ENCODE measurements around the gene NCEH1. TPM values are rescaled to one million over a fixed set of nuclear protein-coding genes. Genes with fewer than 3 reads are reported as not detected.

NCEH1 gene
- total and polyA plus RNA-seq, 5 donors: 13.0 to 39.4 (median 27.0) TPM

DNA sequence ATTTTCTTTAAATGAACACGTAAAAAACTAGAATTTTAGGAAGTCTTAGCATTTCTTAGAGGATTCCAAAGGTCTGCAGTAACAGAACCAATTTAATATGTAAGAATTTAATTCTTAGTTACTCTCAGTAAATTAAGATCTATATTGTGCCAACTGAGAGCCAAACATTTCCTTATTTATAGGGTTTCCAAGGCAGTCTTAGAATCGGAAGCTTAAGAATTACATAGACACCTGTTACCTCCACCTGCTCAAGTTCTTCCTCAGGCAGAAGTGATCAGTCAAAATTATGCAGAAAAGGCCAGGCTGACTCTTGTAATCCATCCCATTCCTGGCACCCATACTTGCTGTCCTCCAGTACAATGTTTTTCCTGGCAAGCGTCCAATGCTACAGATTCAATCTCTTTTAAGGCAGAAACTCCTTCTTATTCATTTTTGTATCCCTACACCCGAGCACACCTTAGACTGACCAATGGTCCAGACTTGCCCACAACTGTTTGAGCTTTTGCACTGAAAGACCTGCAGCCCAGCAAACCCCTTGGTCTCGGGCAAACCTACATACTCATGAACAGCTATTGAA, 64.3 kb downstream of the NCEH1 start:
- DNase-seq: no peak
- WGBS: 75% methylated on average over 5 of the region's 5 CpGs
- no peaks in the 10 kb centered on the region for H3K27me3 ChIP-seq (ENCODE audit: control insufficient read depth, insufficient read depth)
- no peak overlapping the region for H3K27ac ChIP-seq (ENCODE audit: low read length)
- ATAC-seq: peak in 1 of 2 donors; percentile 42
- intact Hi-C loops (cut with DNase I): no loop called here
- H3K4me1 ChIP-seq (ENCODE audit: control insufficient read depth, insufficient read depth, low read length): peaks cover 4% of the 10 kb centered on the region
- H3K4me3 ChIP-seq (ENCODE audit: low read length): no peak overlapping the region
- no peaks in the 10 kb centered on the region for H3K9me3 ChIP-seq (ENCODE audit: control insufficient read depth, low read length)

GRCh38 chr3:172644258-172644657, 66.6 kb downstream of the NCEH1 start:
- intact Hi-C loops (cut with DNase I): no loop called here
- 97% methylated on average over 3 of the region's 3 CpGs for WGBS
- ATAC-seq: no peak
- H3K4me3 ChIP-seq (ENCODE audit: low read length): no peak overlapping the region
- no peak overlapping the region for H3K27ac ChIP-seq (ENCODE audit: low read length)
- H3K27me3 ChIP-seq (ENCODE audit: control insufficient read depth, insufficient read depth): no peaks in the 10 kb centered on the region
- no peaks in the 10 kb centered on the region for H3K9me3 ChIP-seq (ENCODE audit: control insufficient read depth, low read length)
- DNase-seq: no peak
- peaks cover 2% of the 10 kb centered on the region for H3K4me1 ChIP-seq (ENCODE audit: control insufficient read depth, insufficient read depth, low read length)

DNA sequence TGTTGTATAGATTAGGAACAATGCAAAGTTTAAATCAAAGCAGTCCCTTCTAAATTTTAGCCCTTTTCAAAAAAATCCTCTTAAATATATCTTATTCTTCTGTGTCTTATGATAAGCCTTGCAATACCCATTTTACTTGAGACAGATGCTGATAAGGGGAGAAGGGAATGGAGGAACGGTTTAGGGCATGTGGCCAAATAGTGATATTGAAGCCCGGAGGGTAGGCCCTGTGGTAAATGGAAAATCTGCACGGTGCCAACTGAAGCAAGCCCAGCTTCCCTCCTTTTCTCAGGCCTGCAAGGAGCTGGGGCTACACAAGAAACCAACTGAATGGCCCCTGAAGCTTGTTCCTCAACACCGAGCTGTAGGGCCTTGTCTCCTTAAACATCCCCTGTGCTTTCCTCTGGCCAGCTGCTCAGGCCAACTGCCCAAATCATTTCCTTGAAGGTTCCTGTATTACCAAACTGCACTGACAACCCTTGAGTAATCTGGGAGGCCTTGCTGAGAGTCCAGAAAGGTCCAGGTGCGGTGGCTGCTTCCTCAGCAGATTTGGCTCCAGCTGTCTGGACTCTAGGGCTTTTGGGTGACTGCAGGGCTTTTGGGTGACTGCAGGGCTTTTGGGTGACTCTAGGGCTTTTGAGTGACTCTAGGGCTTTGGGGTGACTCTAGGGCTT, 67.2 kb downstream of the NCEH1 start:
- no peak for DNase-seq
- no peaks in the 10 kb centered on the region for H3K9me3 ChIP-seq (ENCODE audit: control insufficient read depth, low read length)
- no peak overlapping the region for H3K4me3 ChIP-seq (ENCODE audit: low read length)
- WGBS: 74% methylated on average over 5 of the region's 5 CpGs
- no peak overlapping the region for H3K27ac ChIP-seq (ENCODE audit: low read length)
- peaks cover 2% of the 10 kb centered on the region for H3K4me1 ChIP-seq (ENCODE audit: control insufficient read depth, insufficient read depth, low read length)
- no peaks in the 10 kb centered on the region for H3K27me3 ChIP-seq (ENCODE audit: control insufficient read depth, insufficient read depth)
- intact Hi-C loops (cut with DNase I): no loop called here
- ATAC-seq: no peak

DNA sequence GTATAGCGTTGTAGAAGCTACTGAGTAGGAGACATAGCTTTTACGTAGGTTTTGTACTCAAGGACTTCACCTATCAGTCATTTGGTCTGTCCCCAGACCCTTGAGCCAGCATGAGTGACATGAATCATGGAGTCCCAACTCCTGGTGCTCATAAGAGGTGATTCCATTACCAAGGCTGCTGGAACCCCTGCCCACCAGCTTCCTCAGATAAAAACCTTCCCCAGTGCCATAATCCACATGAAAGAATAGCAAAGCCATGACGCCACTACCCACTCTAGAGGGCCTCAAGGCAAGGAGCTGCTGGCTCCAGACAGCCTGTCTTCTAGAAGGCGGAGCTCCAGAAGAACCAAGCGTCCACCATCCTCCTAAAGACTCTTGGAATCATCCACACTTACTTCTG, 69.6 kb downstream of the NCEH1 start:
- H3K27me3 ChIP-seq (ENCODE audit: control insufficient read depth, insufficient read depth): no peaks in the 10 kb centered on the region
- no peak overlapping the region for H3K4me3 ChIP-seq (ENCODE audit: low read length)
- 93% methylated on average over 5 of the region's 5 CpGs for WGBS
- H3K9me3 ChIP-seq (ENCODE audit: control insufficient read depth, low read length): no peaks in the 10 kb centered on the region
- DNase-seq: no peak
- intact Hi-C loops (cut with DNase I): no loop called here
- no peak for ATAC-seq
- H3K27ac ChIP-seq (ENCODE audit: low read length): no peak overlapping the region
- no peaks in the 10 kb centered on the region for H3K4me1 ChIP-seq (ENCODE audit: control insufficient read depth, insufficient read depth, low read length)

GRCh38 chr3:172640751-172641150, 70.1 kb downstream of the NCEH1 start:
- Histone ChIP-seq H3K4me1 (ENCODE audit: control insufficient read depth, insufficient read depth, low read length) (no peaks in the 10 kb centered on the region), H3K9me3 (ENCODE audit: control insufficient read depth, low read length) (no peaks in the 10 kb centered on the region), H3K4me3 (ENCODE audit: low read length) (no peak overlapping the region), H3K27ac (ENCODE audit: low read length) (no peak overlapping the region), H3K27me3 (ENCODE audit: control insufficient read depth, insufficient read depth) (no peaks in the 10 kb centered on the region)
- 93% methylated on average over 5 of the region's 5 CpGs for WGBS
- ATAC-seq (no peak), DNase-seq (no peak)
- intact Hi-C loops (cut with DNase I): no loop called here

GRCh38 chr3:172635588-172635987, 75.3 kb downstream of the NCEH1 start:
- DNase-seq (no peak), ATAC-seq (peak; percentile 38 to 40)
- intact Hi-C loops (cut with DNase I): no loop called here
- Histone ChIP-seq H3K9me3 (ENCODE audit: control insufficient read depth, low read length) (no peaks in the 10 kb centered on the region), H3K4me3 (ENCODE audit: low read length) (no peak overlapping the region), H3K27ac (ENCODE audit: low read length) (no peak overlapping the region), H3K27me3 (ENCODE audit: control insufficient read depth, insufficient read depth) (no peaks in the 10 kb centered on the region), H3K4me1 (ENCODE audit: control insufficient read depth, insufficient read depth, low read length) (no peaks in the 10 kb centered on the region)
- WGBS: 69% methylated on average over 3 of the region's 3 CpGs

DNA sequence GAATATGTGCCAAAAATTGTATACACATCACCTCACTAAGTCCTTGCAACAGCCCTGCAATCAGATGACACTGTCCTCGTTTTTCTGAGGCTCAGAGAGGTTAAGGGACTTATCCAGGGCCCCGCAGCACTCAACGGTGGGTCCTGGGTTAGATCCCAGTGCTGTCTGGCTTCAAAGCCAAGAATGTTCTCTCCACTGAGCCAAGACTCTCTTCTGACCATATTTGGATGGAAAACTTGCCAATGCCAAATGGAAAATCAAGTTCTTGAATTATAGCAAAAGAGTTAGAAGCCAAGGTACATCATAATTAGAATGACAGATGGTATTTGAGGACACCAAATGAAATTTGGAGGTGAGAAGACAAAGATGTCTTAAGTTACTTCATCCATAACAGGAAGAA, 75.9 kb downstream of the NCEH1 start:
- Histone ChIP-seq H3K27me3 (ENCODE audit: control insufficient read depth, insufficient read depth) (no peaks in the 10 kb centered on the region), H3K4me3 (ENCODE audit: low read length) (no peak overlapping the region), H3K27ac (ENCODE audit: low read length) (no peak overlapping the region), H3K9me3 (ENCODE audit: control insufficient read depth, low read length) (no peaks in the 10 kb centered on the region), H3K4me1 (ENCODE audit: control insufficient read depth, insufficient read depth, low read length) (no peaks in the 10 kb centered on the region)
- intact Hi-C loops (cut with DNase I): no loop called here
- ATAC-seq (no peak), DNase-seq (no peak)
- WGBS: 59% methylated on average over 3 of the region's 3 CpGs

GRCh38 chr3:172630316-172630715, 80.6 kb downstream of the NCEH1 start:
- H3K27me3 ChIP-seq (ENCODE audit: control insufficient read depth, insufficient read depth): no peaks in the 10 kb centered on the region
- WGBS: 48% methylated on average over 1 of the region's 1 CpG
- no peaks in the 10 kb centered on the region for H3K9me3 ChIP-seq (ENCODE audit: control insufficient read depth, low read length)
- intact Hi-C loops (cut with DNase I): no loop called here
- DNase-seq (no peak), ATAC-seq (no peak)
- H3K4me3 ChIP-seq (ENCODE audit: low read length): no peak overlapping the region
- no peaks in the 10 kb centered on the region for H3K4me1 ChIP-seq (ENCODE audit: control insufficient read depth, insufficient read depth, low read length)
- peak overlapping the region; percentile 72 for H3K27ac ChIP-seq (ENCODE audit: low read length)

- WGBS: 84% methylated on average over 5 of the region's 5 CpGs
- intact Hi-C loops (cut with DNase I): no loop called here
- Histone ChIP-seq H3K27ac (ENCODE audit: low read length) (no peak overlapping the region), H3K4me3 (ENCODE audit: low read length) (no peak overlapping the region), H3K9me3 (ENCODE audit: control insufficient read depth, low read length) (no peaks in the 10 kb centered on the region), H3K4me1 (ENCODE audit: control insufficient read depth, insufficient read depth, low read length) (no peaks in the 10 kb centered on the region), H3K27me3 (ENCODE audit: control insufficient read depth, insufficient read depth) (no peaks in the 10 kb centered on the region)
- no peak for ATAC-seq
- DNase-seq: no peak
Measured at GRCh38 chr3:172629470-172629869, 81.4 kb downstream of the NCEH1 start.

DNA sequence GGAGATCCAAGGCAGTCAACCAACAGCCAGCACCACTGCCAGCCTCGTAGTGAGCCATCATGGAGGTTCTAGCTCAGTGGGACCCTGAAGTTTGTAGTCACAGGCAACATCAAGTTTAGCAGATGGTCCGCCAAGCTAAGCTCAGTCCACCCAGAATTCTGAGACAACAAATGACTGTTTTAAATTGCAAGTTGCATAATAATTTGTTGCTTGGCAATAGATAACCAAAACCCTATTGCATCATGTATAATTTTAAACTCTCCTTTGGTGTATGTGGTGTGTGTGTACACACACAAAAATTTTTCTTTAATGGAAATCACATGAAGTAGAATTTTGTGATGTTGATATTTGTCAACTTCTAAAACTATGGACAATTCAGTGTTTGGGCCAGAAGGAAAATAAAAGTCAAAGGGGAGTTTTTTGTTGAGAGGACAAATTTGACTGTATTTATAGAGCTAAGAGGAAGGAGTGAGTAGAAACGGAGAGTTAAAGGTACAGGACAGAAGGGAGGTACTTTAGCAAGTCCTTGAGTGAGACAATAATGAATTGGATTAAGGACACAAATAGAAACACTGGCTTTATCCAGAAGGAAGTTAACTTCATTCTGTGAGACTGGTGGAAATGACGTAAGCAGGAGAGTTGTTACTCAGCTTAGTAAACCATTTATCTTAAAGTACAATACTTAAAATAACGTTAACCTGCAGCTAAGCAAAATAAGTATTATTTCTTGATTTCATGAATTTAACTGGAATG, 83.6 kb downstream of the NCEH1 start:
- peak; percentile 32 to 57 for ATAC-seq
- intact Hi-C loops (cut with DNase I): no loop called here
- Histone ChIP-seq H3K27ac (ENCODE audit: low read length) (no peak overlapping the region), H3K27me3 (ENCODE audit: control insufficient read depth, insufficient read depth) (no peaks in the 10 kb centered on the region), H3K9me3 (ENCODE audit: control insufficient read depth, low read length) (no peaks in the 10 kb centered on the region), H3K4me3 (ENCODE audit: low read length) (no peak overlapping the region), H3K4me1 (ENCODE audit: control insufficient read depth, insufficient read depth, low read length) (no peaks in the 10 kb centered on the region)
- no peak for DNase-seq
- WGBS: 66% methylated on average over 5 of the region's 5 CpGs

GRCh38 chr3:172626021-172626640, 84.7 kb downstream of the NCEH1 start:
- no peaks in the 10 kb centered on the region for H3K27me3 ChIP-seq (ENCODE audit: control insufficient read depth, insufficient read depth)
- ATAC-seq: no peak
- no peak overlapping the region for H3K27ac ChIP-seq (ENCODE audit: low read length)
- 65% methylated on average over 3 of the region's 3 CpGs for WGBS
- H3K4me1 ChIP-seq (ENCODE audit: control insufficient read depth, insufficient read depth, low read length): no peaks in the 10 kb centered on the region
- intact Hi-C loops (cut with DNase I): no loop called here
- no peak overlapping the region for H3K4me3 ChIP-seq (ENCODE audit: low read length)
- H3K9me3 ChIP-seq (ENCODE audit: control insufficient read depth, low read length): no peaks in the 10 kb centered on the region
- no peak for DNase-seq
